HEK293 (cell line): ENCODE data around the gene TRIM44.

Experiments used
- CTCF ChIA-PET: fragments of 350-600 bp; formaldehyde crosslinking; extraction: SDS; loops from one replicate; lab custom pipeline; 2021; ENCODE audit warnings: antibody characterized with exemption; lab: Yijun Ruan, JAX
- POLR2A ChIA-PET: fragments of 300-600 bp; formaldehyde crosslinking; extraction: SDS; loops from one replicate; lab custom pipeline; 2020; ENCODE audit warnings: antibody characterized with exemption, inconsistent platforms; lab: Yijun Ruan, JAX
- H3K27ac ChIP-seq: fragments of 200-500 bp; sonication (Bioruptor generic); 2 replicates; pipeline ENCODE4 v1.5.1; 2014; ENCODE audit warnings: low read depth, low read length, control low read depth, inconsistent platforms; ENCODE audit errors: extremely low read depth
- H3K36me3 ChIP-seq, 2 experiments: fragments of 200-500 bp in 1 of 2; sonication (Bioruptor generic) in 1 of 2; 1 replicate in 1 of 2; 2 replicates in 1 of 2; pipeline ENCODE4 v1.5.1; 2014 to 2017; ENCODE audit warnings: inconsistent platforms in 2 of 2, low read length in 2 of 2; ENCODE audit not compliant: control insufficient read depth in 2 of 2, insufficient read depth in 1 of 2
- H3K4me1 ChIP-seq: fragments of 200-500 bp; sonication (Bioruptor generic); 2 replicates; pipeline ENCODE4 v1.5.1; 2014; ENCODE audit warnings: mild to moderate bottlenecking, low read length, inconsistent platforms; ENCODE audit not compliant: control insufficient read depth, insufficient read depth
- H3K4me3 ChIP-seq: 2 replicates; pipeline ENCODE4 v1.5.1; 2011; ENCODE audit warnings: low read depth, mild to moderate bottlenecking, control low read depth, low read length, moderate library complexity
- H3K9me3 ChIP-seq: fragments of 200-500 bp; sonication (Bioruptor generic); 2 replicates; pipeline ENCODE4 v1.5.1; 2014; ENCODE audit warnings: low read depth, low read length, inconsistent platforms; ENCODE audit not compliant: control insufficient read depth, insufficient read depth
- MYNN ChIP-seq: fragments of 450-650 bp; formaldehyde crosslinking; IDR thresholded peaks from 2 replicates; pipeline ENCODE4 v1.5.1; 2016; ENCODE audit warnings: missing biosample characterization, missing genetic modification characterization, borderline replicate concordance
- PRDM1 ChIP-seq: fragments of 450-650 bp; formaldehyde crosslinking; IDR thresholded peaks from 2 replicates; pipeline ENCODE4; 2016; ENCODE audit warnings: missing biosample characterization, missing genetic modification characterization
- ZBTB17 ChIP-seq: fragments of 450-650 bp; formaldehyde crosslinking; IDR thresholded peaks from 2 replicates; pipeline ENCODE4 v1.5.1; 2016; ENCODE audit warnings: missing biosample characterization, missing genetic modification characterization
- ZBTB8A ChIP-seq: fragments of 450-650 bp; formaldehyde crosslinking; IDR thresholded peaks from 2 replicates; pipeline ENCODE4 v1.5.1; 2016; ENCODE audit warnings: missing biosample characterization, missing genetic modification characterization
- ZFP3 ChIP-seq: fragments of 450-650 bp; formaldehyde crosslinking; IDR thresholded peaks from 2 replicates; pipeline ENCODE4 v1.5.1; 2016; ENCODE audit warnings: low read depth, missing biosample characterization, missing genetic modification characterization
- ZNF133 ChIP-seq: fragments of 450-650 bp; formaldehyde crosslinking; IDR thresholded peaks from 2 replicates; pipeline ENCODE4 v1.5.1; 2016; ENCODE audit warnings: missing biosample characterization, missing genetic modification characterization
- ZNF19 ChIP-seq: fragments of 450-650 bp; formaldehyde crosslinking; IDR thresholded peaks from 2 replicates; pipeline ENCODE4; 2016; ENCODE audit warnings: missing biosample characterization, missing genetic modification characterization, low read depth
- ZNF211 ChIP-seq: fragments of 450-650 bp; formaldehyde crosslinking; IDR thresholded peaks from 2 replicates; pipeline ENCODE4 v1.5.1; 2016; ENCODE audit warnings: low read depth, missing biosample characterization, missing genetic modification characterization
- ZNF350 ChIP-seq: fragments of 450-650 bp; formaldehyde crosslinking; IDR thresholded peaks from 2 replicates; pipeline ENCODE4 v1.5.0; 2017; ENCODE audit warnings: missing biosample characterization, mild to moderate bottlenecking, missing genetic modification characterization
- ZNF366 ChIP-seq: fragments of 450-650 bp; formaldehyde crosslinking; conservative IDR thresholded peaks from 2 replicates; pipeline ENCODE4 v1.5.1; 2016; ENCODE audit warnings: missing biosample characterization, missing genetic modification characterization
- ZNF558 ChIP-seq: fragments of 450-650 bp; formaldehyde crosslinking; IDR thresholded peaks from 2 replicates; pipeline ENCODE4 v1.5.1; 2016; ENCODE audit warnings: missing biosample characterization, missing genetic modification characterization
- ZNF670 ChIP-seq: fragments of 450-650 bp; formaldehyde crosslinking; IDR thresholded peaks from 2 replicates; pipeline ENCODE4 v1.5.1; 2016; ENCODE audit warnings: missing biosample characterization, missing genetic modification characterization, low read depth
- ZNF843 ChIP-seq: fragments of 450-650 bp; formaldehyde crosslinking; IDR thresholded peaks from 2 replicates; pipeline ENCODE4 v1.5.1; 2016; ENCODE audit warnings: missing biosample characterization, missing genetic modification characterization
- ZSCAN30 ChIP-seq: fragments of 450-650 bp; IDR thresholded peaks from 2 replicates; pipeline ENCODE4 v1.5.1; 2018; ENCODE audit warnings: missing biosample characterization, mild to moderate bottlenecking, missing genetic modification characterization, moderate library complexity
- TF ChIP-seq, protein P1 (sequence below): fragments of 450-650 bp; IDR thresholded peaks from 2 replicates; pipeline ENCODE4 v1.5.1; 2018; ENCODE audit warnings: missing biosample characterization, mild to moderate bottlenecking, missing genetic modification characterization
- TF ChIP-seq, protein P2 (sequence below): fragments of 450-650 bp; formaldehyde crosslinking; IDR thresholded peaks from 2 replicates; pipeline ENCODE4 v1.5.1; 2017; ENCODE audit warnings: missing biosample characterization, mild to moderate bottlenecking, missing genetic modification characterization, moderate library complexity
- TF ChIP-seq, protein P3 (sequence below): fragments of 450-650 bp; formaldehyde crosslinking; IDR thresholded peaks from 2 replicates; pipeline ENCODE4 v1.5.1; 2016; ENCODE audit warnings: missing biosample characterization, missing genetic modification characterization, low read depth
- TF ChIP-seq, protein P4 (sequence below): fragments of 450-650 bp; formaldehyde crosslinking; IDR thresholded peaks from 2 replicates; pipeline ENCODE4 v1.5.1; 2017; ENCODE audit warnings: missing biosample characterization, missing genetic modification characterization

Gene TRIM44

DNA sequence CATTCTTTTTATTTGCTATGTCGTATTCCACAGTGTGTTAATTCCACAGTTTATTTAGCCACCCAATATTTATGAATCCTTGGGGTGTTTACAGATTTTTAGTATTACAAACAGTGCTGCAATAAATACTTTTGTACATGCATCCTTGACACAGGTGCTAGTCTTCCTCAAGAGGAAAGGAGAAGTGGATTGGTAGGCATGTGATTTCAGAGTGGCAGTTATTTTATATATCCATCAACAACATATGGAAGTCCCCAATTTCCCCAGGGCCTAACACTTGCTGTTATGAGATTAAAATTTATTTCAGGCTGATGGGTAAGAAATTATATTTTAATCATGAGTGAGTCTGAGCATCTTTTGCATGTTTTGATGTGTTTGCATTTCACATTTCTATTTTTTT, 17.9 kb downstream of the TRIM44 start:
- ChIA-PET CTCF (no interaction called here), POLR2A (no interaction called here)

DNA sequence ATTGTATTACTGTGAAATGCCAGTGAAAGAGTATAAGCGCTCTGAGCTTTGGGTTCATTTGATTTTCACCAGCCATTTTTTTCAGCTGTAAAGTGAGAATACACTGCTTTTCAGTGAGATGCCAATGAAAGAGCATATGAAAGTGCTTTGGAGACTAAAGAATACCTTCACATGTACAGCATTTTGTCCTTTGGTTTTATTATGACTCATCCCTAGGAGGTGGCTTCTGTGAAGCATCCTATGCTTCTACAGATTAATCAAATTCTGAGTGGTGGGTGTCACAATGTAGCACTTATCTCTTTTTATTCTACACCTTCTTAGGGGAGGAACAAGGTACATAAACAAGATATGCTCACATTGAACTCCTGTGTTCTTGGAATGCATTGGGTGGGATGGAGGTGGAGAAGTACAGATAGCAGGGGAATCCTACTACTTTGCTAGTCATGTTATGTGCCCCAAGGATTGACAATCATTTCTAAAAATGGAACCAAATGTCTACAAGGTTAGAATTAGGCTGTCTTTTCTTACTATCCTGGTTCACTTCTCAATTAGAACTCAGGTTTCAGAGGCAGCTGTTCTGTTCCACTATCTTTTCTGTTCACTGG, 18.7 kb downstream of the TRIM44 start:
- ChIA-PET CTCF (no interaction called here), POLR2A (no interaction called here)
- Histone ChIP-seq H3K9me3 (no peaks in the 10 kb centered on the region), H3K4me3 (no peak overlapping the region), H3K27ac (no peak overlapping the region), H3K36me3 (peaks cover 0 to 10% of the 10 kb centered on the region in 2 experiments; a peak in 1 of 3 replicates), H3K4me1 (peaks cover 16% of the 10 kb centered on the region)
- no peak for TF ChIP-seq ZSCAN30 (tag by site-specific recombination)
- TF ChIP-seq ZFP3 (tag by site-specific recombination): no peak
- no peak for TF ChIP-seq MYNN (tag by site-specific recombination)
- TF ChIP-seq ZNF558 (tag by site-specific recombination): no peak
- TF ChIP-seq PRDM1 (tag by site-specific recombination): peak; percentile 34; the same call in 1 of the 2 replicates
- TF ChIP-seq, protein P1, sequence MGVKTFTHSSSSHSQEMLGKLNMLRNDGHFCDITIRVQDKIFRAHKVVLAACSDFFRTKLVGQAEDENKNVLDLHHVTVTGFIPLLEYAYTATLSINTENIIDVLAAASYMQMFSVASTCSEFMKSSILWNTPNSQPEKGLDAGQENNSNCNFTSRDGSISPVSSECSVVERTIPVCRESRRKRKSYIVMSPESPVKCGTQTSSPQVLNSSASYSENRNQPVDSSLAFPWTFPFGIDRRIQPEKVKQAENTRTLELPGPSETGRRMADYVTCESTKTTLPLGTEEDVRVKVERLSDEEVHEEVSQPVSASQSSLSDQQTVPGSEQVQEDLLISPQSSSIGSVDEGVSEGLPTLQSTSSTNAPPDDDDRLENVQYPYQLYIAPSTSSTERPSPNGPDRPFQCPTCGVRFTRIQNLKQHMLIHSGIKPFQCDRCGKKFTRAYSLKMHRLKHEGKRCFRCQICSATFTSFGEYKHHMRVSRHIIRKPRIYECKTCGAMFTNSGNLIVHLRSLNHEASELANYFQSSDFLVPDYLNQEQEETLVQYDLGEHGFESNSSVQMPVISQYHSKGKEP (tag by site-specific recombination): no peak

More for the DNA sequence above, 17.9 kb downstream of the TRIM44 start:
- no peaks in the 10 kb centered on the region for H3K9me3 ChIP-seq
- H3K4me3 ChIP-seq: no peak overlapping the region
- no peak overlapping the region for H3K27ac ChIP-seq
- TF ChIP-seq, protein P2, sequence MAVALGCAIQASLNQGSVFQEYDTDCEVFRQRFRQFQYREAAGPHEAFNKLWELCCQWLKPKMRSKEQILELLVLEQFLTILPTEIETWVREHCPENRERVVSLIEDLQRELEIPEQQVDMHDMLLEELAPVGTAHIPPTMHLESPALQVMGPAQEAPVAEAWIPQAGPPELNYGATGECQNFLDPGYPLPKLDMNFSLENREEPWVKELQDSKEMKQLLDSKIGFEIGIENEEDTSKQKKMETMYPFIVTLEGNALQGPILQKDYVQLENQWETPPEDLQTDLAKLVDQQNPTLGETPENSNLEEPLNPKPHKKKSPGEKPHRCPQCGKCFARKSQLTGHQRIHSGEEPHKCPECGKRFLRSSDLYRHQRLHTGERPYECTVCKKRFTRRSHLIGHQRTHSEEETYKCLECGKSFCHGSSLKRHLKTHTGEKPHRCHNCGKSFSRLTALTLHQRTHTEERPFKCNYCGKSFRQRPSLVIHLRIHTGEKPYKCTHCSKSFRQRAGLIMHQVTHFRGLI (tag by site-specific recombination): no peak
- TF ChIP-seq, all 188 proteins: peak for 0
- H3K4me1 ChIP-seq: peaks cover 18% of the 10 kb centered on the region
- peaks cover 0 to 5% of the 10 kb centered on the region in 2 experiments; a peak in 1 of 3 replicates for H3K36me3 ChIP-seq

DNA sequence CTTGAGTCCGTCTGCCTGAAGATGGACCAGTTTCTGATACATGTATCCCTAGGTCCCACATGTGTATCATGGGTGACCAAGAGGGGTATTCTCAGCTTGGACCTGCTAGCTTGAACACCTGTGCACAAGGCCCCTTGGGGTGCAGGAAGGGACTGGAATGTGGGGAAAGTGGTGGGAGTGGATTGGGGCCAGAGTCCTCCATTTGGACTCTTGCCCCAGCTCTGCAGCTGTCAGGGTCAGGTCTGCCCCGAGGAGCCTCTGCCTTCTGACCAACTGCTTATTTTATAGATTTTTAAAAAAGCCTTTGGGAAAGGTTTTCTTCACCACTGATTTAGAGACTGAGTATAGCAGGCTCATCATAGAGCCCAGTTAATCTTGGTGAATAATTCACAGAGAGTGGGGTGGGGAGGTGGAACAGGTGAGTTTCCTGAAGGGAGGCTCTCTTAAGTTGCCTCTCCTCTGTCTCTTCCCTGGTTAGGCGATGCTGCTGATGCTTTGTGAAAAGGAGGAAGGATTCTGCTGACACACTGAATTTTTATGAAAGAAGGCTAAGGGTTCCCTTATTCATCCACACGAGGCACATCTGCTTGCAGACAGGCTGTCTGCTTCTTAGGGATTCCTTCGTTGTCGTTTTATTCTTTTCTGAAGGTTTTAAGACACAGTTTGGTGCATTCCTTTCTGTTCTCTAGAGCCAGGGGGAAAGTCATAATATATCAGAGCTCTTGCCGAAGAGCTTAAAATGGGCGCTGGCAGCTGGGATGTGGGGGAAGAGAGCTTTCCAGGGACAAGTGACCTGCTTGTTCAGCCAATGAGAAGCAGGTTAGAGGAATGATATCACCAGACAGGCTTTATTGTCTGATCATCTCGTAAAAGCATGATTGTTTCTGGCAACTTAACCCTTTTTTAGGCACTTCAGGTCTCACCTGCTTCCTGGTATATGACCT, 19.9 kb downstream of the TRIM44 start:
- H3K4me1 ChIP-seq: peaks cover 14% of the 10 kb centered on the region
- ChIA-PET CTCF (interaction anchor here (0.6 to 0.9 kb wide), 3 partner anchors 139 to 272 kb away, joined by 4 to 5 read pairs (median 5); no protein-coding TSS in a partner anchor), POLR2A (no interaction called here)
- peak overlapping the region; percentile 31 for H3K4me3 ChIP-seq
- no peaks in the 10 kb centered on the region for H3K9me3 ChIP-seq
- H3K36me3 ChIP-seq: peaks cover 0 to 21% of the 10 kb centered on the region in 2 experiments; a peak in 1 of 3 replicates
- peak overlapping the region; percentile 66 for H3K27ac ChIP-seq
- TF ChIP-seq ZBTB17 (tag by site-specific recombination): no peak
- TF ChIP-seq ZNF19 (tag by site-specific recombination): no peak
- no peak for TF ChIP-seq ZNF211
- peak; percentile 69 for TF ChIP-seq ZBTB8A (tag by site-specific recombination)
- TF ChIP-seq ZNF366 (tag by site-specific recombination): no peak
- no peak for TF ChIP-seq ZNF670 (tag by site-specific recombination)
- 0 out of 2 replicates have a peak, but pooled peaks have one; percentile 19 for TF ChIP-seq ZNF843
- TF ChIP-seq, protein P3, sequence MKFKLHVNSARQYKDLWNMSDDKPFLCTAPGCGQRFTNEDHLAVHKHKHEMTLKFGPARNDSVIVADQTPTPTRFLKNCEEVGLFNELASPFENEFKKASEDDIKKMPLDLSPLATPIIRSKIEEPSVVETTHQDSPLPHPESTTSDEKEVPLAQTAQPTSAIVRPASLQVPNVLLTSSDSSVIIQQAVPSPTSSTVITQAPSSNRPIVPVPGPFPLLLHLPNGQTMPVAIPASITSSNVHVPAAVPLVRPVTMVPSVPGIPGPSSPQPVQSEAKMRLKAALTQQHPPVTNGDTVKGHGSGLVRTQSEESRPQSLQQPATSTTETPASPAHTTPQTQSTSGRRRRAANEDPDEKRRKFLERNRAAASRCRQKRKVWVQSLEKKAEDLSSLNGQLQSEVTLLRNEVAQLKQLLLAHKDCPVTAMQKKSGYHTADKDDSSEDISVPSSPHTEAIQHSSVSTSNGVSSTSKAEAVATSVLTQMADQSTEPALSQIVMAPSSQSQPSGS (tag by site-specific recombination): peak; percentile 21; the same call in 1 of the 2 replicates
- TF ChIP-seq, protein P4, sequence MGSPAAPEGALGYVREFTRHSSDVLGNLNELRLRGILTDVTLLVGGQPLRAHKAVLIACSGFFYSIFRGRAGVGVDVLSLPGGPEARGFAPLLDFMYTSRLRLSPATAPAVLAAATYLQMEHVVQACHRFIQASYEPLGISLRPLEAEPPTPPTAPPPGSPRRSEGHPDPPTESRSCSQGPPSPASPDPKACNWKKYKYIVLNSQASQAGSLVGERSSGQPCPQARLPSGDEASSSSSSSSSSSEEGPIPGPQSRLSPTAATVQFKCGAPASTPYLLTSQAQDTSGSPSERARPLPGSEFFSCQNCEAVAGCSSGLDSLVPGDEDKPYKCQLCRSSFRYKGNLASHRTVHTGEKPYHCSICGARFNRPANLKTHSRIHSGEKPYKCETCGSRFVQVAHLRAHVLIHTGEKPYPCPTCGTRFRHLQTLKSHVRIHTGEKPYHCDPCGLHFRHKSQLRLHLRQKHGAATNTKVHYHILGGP: peak; percentile 50; the same call in 1 of the 2 replicates
- TF ChIP-seq PRDM1 (tag by site-specific recombination): no peak
- no peak for TF ChIP-seq ZNF350 (tag by site-specific recombination)
- no peak for TF ChIP-seq ZNF133 (tag by site-specific recombination)
